ENCODE measurements around the gene AFF3. TPM values are rescaled to one million over a fixed set of nuclear protein-coding genes. Genes with fewer than 3 reads are reported as not detected.

AFF3 gene
- total and polyA plus RNA-seq, 2 of the 4 experiments (the other 2 are of a cell fraction): 12.9 to 14.3 TPM

- Histone ChIP-seq H3K4me2 (ENCODE audit: low read depth, low read length) (no peak overlapping the region), H3K18ac (ENCODE audit: low read depth, low read length) (no peak overlapping the region), H4K5ac (ENCODE audit: low read depth, low read length) (no peak overlapping the region), H3K9me3 (ENCODE audit: control insufficient read depth, insufficient read depth, low read length) (no peaks in the 10 kb centered on the region), H3K56ac (ENCODE audit: extremely low read depth, insufficient read depth, low read length) (no peak overlapping the region), H2BK20ac (ENCODE audit: low read depth, low read length) (no peak overlapping the region), H4K8ac (ENCODE audit: low read depth in 2 of 2, low read length in 2 of 2) (no peak overlapping the region), H3K79me1 (ENCODE audit: low read depth in 1 of 2, low read length in 2 of 2) (no peaks in the 10 kb centered on the region), H4K20me1 (ENCODE audit: insufficient read depth, low read length) (no peaks in the 10 kb centered on the region), H3K27ac (ENCODE audit: insufficient read depth, low read length) (no peak overlapping the region), H3K36me3 (ENCODE audit: control insufficient read depth, insufficient read depth, low read length) (no peaks in the 10 kb centered on the region), H3K9me1 (ENCODE audit: insufficient read depth, low read length) (no peaks in the 10 kb centered on the region), H3K9ac (ENCODE audit: low read depth, low read length) (no peak overlapping the region), H2AK5ac (ENCODE audit: low read depth, low read length) (no peak overlapping the region), H2AFZ (replicated peaks; ENCODE audit: low read length, poor library complexity) (no peak overlapping the region), H2BK15ac (ENCODE audit: low read depth, low read length) (no peak overlapping the region), H3K14ac (replicated peaks; ENCODE audit: low read depth, low read length) (no peak overlapping the region), H3K4ac (ENCODE audit: low read depth, low read length) (no peak overlapping the region), H3K23ac (ENCODE audit: low read depth, low read length) (no peak overlapping the region), H3K27me3 (ENCODE audit: control insufficient read depth, insufficient read depth, low read length) (peaks cover 4% of the 10 kb centered on the region; the same call in 1 of the 2 replicates), H2BK5ac (ENCODE audit: low read depth, low read length, poor library complexity, severe bottlenecking) (no peak overlapping the region), H3K4me3 (ENCODE audit: insufficient read depth, low read depth, low read length) (no peak overlapping the region), H3K4me1 (ENCODE audit: control insufficient read depth, insufficient read depth, low read length) (no peaks in the 10 kb centered on the region), H2AK9ac (replicated peaks; ENCODE audit: low read depth, low read length, poor library complexity) (no peak overlapping the region), H2BK120ac (ENCODE audit: low read depth, low read length) (no peak overlapping the region), H4K91ac (ENCODE audit: insufficient read depth, low read depth, low read length) (no peak overlapping the region)
- DNase-seq (no peak), ATAC-seq (ENCODE audit: low read depth) (no peak)
- in situ Hi-C loops (cut with MboI; ENCODE audit: low sequenced_read_pairs): no loop called here
- POLR2A ChIA-PET (ENCODE audit: unreplicated experiment): no interaction called here
- CTCF ChIA-PET: no interaction called here
- 90% methylated on average over 2 of the region's 2 CpGs; no CpG with 5 or more reads in 1 of the 2 experiments for WGBS, 2 experiments (ENCODE audit: extremely low coverage in 2 of 2, insufficient read length in 1 of 2)
- dilution Hi-C loops (cut with HindIII; ENCODE audit: low sequenced_read_pairs, unreplicated experiment): no loop called here
- intact Hi-C loops (cut with micrococcal nuclease): no loop called here
- BruUV-seq (replicated peaks): no TSS peak
- TF ChIP-seq USF2 (IDR thresholded peaks at IDR 0.05; ENCODE audit: low read depth, low read length) (no peak), MAZ (IDR thresholded peaks at IDR 0.05; ENCODE audit: borderline replicate concordance, low read depth, low read length) (no peak), RCOR1 (IDR thresholded peaks at IDR 0.05; ENCODE audit: insufficient replicate concordance, low read length) (no peak), CEBPB (IDR thresholded peaks at IDR 0.05; ENCODE audit: low read depth, low read length) (no peak), SMC3 (IDR thresholded peaks at IDR 0.05; ENCODE audit: low read depth, low read length) (no peak), BHLHE40 (IDR thresholded peaks at IDR 0.05; ENCODE audit: low read depth, low read length) (no peak), MAFK (IDR thresholded peaks at IDR 0.05; ENCODE audit: low read depth, low read length) (no peak), CTCF (conservative IDR thresholded peaks at IDR 0.05; ENCODE audit: low read depth, low read length) (no peak), POLR2A (IDR thresholded peaks at IDR 0.05; ENCODE audit: low read depth, low read length) (no peak)
Observed at GRCh38 chr2:100113990-100114433, 28.4 kb downstream of the AFF3 start.

Measured in IMR-90 (cell line).